Nephron (organoid): ENCODE measurements around the gene ZNF593OS.

Experiments
- H3K27ac Mint-ChIP-seq, 3 experiments: 2 replicates each; pipeline ENCODE4 v1.8.0; 2020; ENCODE audit warnings: mixed read lengths in 3 of 3, mild to moderate bottlenecking in 2 of 3, moderate library complexity in 1 of 3
- H3K27me3 Mint-ChIP-seq: 2 replicates; pipeline ENCODE4 v1.8.0; 2021; ENCODE audit warnings: low read depth, mild to moderate bottlenecking, moderate library complexity, mixed read lengths
- H3K36me3 Mint-ChIP-seq: 2 replicates; pipeline ENCODE4 v1.8.0; 2020; ENCODE audit warnings: low read depth, mixed read lengths
- H3K4me1 Mint-ChIP-seq: 2 replicates; pipeline ENCODE4 v1.8.0; 2020; ENCODE audit warnings: mixed read lengths
- H3K4me3 Mint-ChIP-seq, 3 experiments: 2 replicates each; pipeline ENCODE4 v1.8.0; 2020; ENCODE audit warnings: mild to moderate bottlenecking in 3 of 3, mixed read lengths in 3 of 3, moderate library complexity in 2 of 3
- H3K9me3 Mint-ChIP-seq: 2 replicates; pipeline ENCODE4 v1.8.0; 2020; ENCODE audit warnings: mixed read lengths
- TF ChIP-seq, protein P1 (sequence below), 3 experiments: fragments of 200-600 bp; sonication (generic); IDR thresholded peaks; one replicate each; pipeline ENCODE4 v1.5.0; 2021; ENCODE audit warnings: antibody characterized with exemption in 3 of 3; ENCODE audit not compliant: unreplicated experiment in 3 of 3

The ZNF593OS gene

DNA sequence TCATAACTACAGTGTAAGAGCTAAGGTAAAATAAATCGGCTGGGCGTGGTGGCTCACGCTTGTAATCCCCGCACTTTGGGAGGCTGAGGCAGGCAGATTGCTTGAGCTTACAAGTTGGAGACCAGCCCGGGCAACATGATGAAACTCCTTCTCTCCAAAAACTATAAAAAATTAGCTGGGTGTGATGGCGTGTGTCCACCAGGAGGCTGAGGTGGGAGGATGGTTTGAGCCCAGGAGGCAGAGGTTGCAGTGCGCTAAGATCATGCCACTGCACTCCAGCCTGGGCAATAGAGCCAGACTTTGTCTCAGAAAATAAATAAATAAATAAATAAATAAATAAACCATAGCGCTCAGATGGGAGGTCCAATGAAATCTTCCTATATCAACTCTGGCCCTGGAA is 29.5 kb downstream of the ZNF593OS start:
- Mint-ChIP-seq H3K9me3 (no peaks in the 10 kb centered on the region), H3K36me3 (no peaks in the 10 kb centered on the region), H3K27me3 (peaks cover 8% of the 10 kb centered on the region)

DNA sequence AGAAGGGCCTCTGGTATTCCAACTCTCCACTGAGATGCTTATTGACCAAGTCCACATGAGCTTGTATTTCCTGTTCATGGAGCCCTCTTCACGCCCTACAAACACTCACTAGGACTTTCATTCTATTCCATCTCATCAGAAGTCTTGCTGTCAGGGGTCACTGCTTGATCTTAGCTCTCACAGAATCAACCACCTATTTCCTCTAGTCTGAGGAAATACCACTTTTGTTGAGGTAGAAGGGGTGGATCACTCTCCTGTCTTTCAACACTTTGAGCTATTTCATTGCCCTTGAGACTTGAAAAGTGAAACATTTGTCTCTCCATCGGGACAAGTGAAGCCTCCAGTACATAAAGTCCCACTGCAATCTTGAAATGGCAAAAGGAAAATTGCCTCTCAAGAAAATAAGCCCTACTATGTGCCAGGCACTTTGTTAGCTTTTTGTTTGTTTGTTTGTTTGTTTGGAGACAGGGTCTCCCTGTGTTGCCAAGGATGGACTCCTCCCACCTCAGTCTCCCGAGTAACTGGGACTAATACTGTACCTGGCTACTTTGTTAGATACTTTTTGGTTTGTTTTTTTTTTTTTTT is 32.6 kb downstream of the ZNF593OS start:
- H3K4me1 Mint-ChIP-seq = no peaks in the 10 kb centered on the region
- H3K4me3 Mint-ChIP-seq = no peak overlapping the region
- TF ChIP-seq, protein P1, sequence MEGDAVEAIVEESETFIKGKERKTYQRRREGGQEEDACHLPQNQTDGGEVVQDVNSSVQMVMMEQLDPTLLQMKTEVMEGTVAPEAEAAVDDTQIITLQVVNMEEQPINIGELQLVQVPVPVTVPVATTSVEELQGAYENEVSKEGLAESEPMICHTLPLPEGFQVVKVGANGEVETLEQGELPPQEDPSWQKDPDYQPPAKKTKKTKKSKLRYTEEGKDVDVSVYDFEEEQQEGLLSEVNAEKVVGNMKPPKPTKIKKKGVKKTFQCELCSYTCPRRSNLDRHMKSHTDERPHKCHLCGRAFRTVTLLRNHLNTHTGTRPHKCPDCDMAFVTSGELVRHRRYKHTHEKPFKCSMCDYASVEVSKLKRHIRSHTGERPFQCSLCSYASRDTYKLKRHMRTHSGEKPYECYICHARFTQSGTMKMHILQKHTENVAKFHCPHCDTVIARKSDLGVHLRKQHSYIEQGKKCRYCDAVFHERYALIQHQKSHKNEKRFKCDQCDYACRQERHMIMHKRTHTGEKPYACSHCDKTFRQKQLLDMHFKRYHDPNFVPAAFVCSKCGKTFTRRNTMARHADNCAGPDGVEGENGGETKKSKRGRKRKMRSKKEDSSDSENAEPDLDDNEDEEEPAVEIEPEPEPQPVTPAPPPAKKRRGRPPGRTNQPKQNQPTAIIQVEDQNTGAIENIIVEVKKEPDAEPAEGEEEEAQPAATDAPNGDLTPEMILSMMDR (IDR thresholded peaks at IDR 0.05; ENCODE audit: unreplicated experiment in 3 of 3) = no peak
- peaks cover 8% of the 10 kb centered on the region for H3K27me3 Mint-ChIP-seq
- H3K27ac Mint-ChIP-seq = no peak overlapping the region
- no peaks in the 10 kb centered on the region for H3K36me3 Mint-ChIP-seq
- no peaks in the 10 kb centered on the region for H3K9me3 Mint-ChIP-seq

More for the DNA sequence above, 29.5 kb downstream of the ZNF593OS start:
- Mint-ChIP-seq H3K4me1 (no peaks in the 10 kb centered on the region), H3K27ac (no peak overlapping the region), H3K4me3 (no peak overlapping the region)
- TF ChIP-seq, protein P1 (IDR thresholded peaks at IDR 0.05; ENCODE audit: unreplicated experiment in 3 of 3) = no peak

DNA sequence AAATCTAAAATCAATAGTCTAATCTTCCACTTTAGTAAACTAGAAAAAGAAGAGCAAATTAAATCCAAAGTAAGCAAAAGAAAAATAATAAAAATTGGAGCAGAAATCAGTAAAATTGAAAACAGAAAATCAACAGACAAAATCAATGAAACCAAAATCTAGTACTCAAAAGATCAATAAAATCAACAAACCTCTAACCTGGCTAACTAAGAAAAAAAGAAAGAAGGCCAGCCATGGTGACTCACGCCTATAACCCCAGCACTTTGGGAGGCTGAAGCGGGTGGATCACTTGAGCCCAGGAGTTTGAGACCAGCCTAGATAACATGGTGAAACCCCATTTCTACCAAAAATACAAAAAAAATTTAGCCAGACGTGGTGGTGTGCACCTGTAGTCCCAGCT is 37.2 kb downstream of the ZNF593OS start:
- H3K4me1 Mint-ChIP-seq = no peaks in the 10 kb centered on the region
- peaks cover 2% of the 10 kb centered on the region for H3K9me3 Mint-ChIP-seq
- H3K27me3 Mint-ChIP-seq = no peaks in the 10 kb centered on the region
- no peak overlapping the region for H3K4me3 Mint-ChIP-seq
- no peak overlapping the region for H3K27ac Mint-ChIP-seq
- TF ChIP-seq, protein P1 (IDR thresholded peaks at IDR 0.05; ENCODE audit: unreplicated experiment in 3 of 3) = no peak
- no peaks in the 10 kb centered on the region for H3K36me3 Mint-ChIP-seq

DNA sequence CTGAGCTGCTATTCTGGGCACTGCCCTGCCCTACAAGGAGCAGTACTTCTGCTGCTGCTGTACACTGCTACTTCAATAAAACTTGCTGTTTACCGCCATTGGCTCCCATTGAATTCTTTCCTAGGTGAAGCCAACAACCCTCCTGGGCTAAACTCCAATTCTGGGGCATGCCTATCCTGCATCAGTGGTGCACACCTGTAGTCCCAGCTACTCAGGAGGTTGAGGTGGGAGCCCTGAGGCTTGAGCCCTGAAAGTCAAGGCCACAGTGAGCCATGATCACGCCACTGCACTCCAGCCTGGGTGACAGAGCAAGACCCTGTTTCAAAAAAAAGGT is 38.8 kb downstream of the ZNF593OS start:
- H3K4me3 Mint-ChIP-seq = no peak overlapping the region
- no peaks in the 10 kb centered on the region for H3K36me3 Mint-ChIP-seq
- no peak overlapping the region for H3K27ac Mint-ChIP-seq
- H3K9me3 Mint-ChIP-seq = peaks cover 2% of the 10 kb centered on the region
- H3K4me1 Mint-ChIP-seq = peaks cover 2% of the 10 kb centered on the region
- TF ChIP-seq, protein P1 (IDR thresholded peaks at IDR 0.05; ENCODE audit: unreplicated experiment in 3 of 3) = no peak
- H3K27me3 Mint-ChIP-seq = no peaks in the 10 kb centered on the region

DNA sequence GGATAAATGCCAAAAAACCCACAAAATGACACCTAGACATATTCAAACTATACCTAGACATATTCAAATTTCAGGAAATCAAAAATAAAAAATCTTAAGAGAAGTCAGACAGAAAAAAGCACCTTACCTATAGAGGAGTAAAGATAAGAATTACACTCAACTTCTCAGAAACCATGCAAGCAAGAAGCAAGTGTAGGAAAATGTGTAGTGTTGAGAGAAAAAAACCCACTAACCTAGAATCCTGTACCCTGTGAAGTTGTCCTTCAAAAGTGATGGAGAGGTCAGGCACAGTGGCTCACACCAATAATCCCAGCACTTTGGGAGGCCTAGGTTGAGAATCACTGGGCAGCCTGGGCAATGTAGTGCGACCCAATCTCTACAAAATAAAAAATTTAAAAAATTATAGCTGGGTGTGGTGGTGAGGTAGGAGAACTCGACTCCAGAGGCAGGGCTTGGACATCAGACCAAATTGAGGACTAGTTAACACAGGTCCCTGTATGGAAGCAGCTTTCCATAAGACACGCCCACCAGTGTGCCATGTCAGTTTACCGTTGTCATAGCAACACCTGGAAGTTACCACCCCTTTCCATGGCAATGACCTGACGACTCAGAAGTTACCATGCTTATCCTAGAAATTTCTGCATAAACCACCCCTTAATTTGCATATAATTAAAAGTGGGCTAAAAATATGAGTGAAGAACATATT is 39.4 kb downstream of the ZNF593OS start:
- Mint-ChIP-seq H3K27me3 (no peaks in the 10 kb centered on the region), H3K4me3 (no peak overlapping the region), H3K27ac (no peak overlapping the region), H3K36me3 (no peaks in the 10 kb centered on the region), H3K9me3 (peaks cover 2% of the 10 kb centered on the region), H3K4me1 (peaks cover 6% of the 10 kb centered on the region)
- TF ChIP-seq, protein P1 (IDR thresholded peaks at IDR 0.05; ENCODE audit: unreplicated experiment in 3 of 3) = no peak

DNA sequence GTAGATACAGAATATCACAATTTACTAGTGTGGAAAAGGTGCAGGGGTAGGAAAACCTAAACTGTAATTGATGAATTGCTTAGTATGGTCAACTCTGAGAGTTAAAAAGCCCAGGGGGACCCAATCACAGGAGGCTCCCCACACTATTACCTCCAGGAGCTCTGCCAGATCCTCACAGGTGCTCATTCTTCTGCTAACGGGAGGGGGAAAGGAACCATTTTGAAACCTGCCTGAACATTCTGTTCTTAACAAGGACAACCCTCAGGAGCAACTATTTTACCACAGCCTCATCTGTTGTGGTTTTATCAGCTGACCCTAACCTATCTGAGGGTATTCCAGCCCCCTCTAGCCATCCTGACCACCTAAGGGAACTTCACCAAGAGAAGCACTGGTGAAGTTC is 40.9 kb downstream of the ZNF593OS start:
- Mint-ChIP-seq H3K9me3 (peaks cover 2% of the 10 kb centered on the region), H3K36me3 (no peaks in the 10 kb centered on the region), H3K4me1 (peaks cover 6% of the 10 kb centered on the region), H3K27ac (no peak overlapping the region), H3K27me3 (no peaks in the 10 kb centered on the region), H3K4me3 (no peak overlapping the region)
- TF ChIP-seq, protein P1 (IDR thresholded peaks at IDR 0.05; ENCODE audit: unreplicated experiment in 3 of 3) = no peak
